GM21360 (cell line): ENCODE data around the gene BRCA1.
"Not testable (repeated sequence)": the region's sequence is repeated elsewhere in the genome, so short reads cannot be mapped to it uniquely, and the experiment has no call there.

Experiments used
- ATAC-seq: cut with Tn5 transposase; IDR thresholded peaks from one replicate; pipeline ENCODE4 v1.9.1; 2021; ENCODE audit warnings: mild to moderate bottlenecking, moderate library complexity; ENCODE audit not compliant: unreplicated experiment

Gene BRCA1

DNA sequence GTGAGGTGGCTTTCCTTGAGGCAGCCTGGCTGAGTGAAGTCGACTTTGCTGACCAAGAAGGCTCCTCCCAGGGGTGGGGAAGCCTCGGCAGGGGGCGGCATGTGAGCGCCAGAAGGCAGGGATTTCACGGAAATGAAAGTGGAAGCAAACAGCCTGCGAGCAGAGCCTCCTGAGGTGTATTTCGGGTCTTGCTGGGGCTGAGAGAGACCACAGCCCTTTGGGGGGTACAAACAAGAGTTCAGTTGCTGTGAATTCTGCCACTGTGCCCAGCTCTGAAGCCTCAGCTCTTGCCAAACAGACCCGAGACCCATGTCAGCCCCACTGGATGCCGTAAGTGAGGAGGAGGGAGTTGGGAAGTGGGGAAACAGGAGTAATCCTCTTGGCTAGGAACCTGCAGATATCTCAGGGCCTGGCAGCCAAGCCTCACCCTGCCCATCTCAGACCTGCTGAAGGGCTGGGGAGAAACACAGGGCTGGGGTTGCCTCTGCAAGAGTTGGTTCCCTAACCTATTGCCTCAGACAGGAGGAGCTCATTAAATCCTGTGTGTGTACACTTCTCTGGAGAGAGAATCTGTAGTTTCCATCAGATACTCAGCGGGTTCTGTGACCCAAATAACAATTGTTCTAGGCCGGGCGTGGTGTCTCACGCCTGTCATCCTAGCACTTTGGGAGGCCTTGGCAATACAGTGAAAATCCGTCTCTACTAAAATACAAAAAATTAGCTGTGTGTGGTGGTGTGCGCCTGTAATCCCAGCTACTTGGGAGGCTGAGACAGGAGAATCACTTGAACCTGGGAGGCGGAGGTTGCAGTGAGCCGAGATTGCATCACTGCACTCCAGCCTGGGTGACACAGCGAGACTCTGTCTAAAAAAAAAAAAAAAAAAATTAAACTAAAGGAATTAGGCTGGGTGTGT is 118.3 kb downstream of the BRCA1 start, which contains the start of gene IFI35:
Gene IFI35 (plus strand): TSS at position 146 of the 913 bp plus-strand sequence. CDS start 164 bp downstream, at position 310.
- peak; percentile 72 for ATAC-seq

DNA sequence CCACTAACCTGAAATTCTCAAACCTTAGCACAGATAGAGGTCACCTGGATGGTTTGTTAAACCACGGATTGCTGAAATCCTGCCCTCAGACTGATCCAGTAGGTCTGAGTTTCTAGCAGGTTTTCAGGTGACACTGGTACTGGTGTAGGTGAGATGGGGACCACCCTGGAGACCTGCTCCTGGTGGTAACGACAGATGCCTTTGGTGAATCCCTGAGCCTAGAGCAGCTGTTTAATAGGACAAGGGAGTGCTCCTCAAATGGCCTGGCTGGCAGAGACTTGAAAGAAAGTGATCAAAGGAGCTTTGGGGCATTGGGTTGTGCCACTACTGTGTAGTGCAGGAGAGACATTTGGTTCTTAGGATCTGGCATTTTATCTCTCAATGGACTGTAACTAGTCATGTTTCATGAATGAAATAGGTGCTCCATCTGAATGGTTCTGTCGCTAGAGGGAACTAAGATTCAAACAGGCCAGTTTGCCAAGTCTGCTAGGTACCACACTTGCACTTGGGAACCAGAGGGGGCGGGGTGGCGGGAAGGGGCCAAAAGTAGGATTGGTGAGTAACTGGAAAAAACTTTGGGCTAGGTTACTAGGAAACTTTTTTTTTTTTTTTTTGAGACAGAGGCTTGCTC is 121.5 kb downstream of the BRCA1 start:
- no peak for ATAC-seq

DNA sequence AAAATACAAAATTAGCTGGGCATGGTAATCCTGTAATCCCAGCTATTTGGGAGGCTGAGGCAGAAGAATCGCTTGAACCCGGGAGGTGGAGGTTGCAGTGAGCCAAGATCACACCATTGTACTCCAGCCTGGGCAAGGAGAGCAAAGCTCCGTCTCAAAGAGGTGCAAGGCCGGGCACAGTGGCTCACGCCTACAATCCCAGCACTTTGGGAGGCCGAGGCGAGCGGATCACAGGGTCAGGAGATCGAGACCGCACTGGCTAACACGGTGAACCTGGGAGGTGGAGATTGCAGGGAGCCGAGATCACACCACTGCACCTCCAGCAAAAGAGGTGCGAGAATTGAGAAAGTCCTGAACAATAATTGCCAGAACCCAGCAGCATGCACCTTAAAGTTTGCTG is 124.3 kb downstream of the BRCA1 start:
- ATAC-seq = not testable (repeated sequence)

DNA sequence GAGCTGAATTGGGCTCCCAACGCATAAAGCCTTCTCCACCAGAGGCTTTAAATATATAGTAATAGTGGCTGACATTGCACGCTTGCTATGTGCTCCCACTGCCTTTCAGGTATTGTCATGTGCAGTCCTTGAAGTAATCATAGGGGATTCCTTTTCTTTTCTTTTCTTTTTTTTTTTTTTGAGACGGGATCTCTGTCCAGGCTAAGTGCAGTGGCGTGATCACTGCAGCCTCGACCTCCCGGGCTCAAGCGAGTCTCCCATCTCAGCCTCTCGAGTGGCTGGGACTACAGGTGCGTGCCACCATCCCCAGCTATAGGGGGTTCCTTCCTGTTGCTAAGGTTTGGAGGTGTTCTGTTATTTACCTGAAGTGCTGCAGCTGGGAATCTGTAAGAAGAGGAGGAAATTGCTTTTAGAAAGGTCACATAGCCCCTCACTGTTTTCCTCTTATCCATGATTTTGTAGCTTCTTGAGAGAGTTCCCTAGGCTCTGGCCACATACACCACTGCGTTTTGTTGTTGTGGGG is 126.1 kb downstream of the BRCA1 start:
- ATAC-seq = no peak

DNA sequence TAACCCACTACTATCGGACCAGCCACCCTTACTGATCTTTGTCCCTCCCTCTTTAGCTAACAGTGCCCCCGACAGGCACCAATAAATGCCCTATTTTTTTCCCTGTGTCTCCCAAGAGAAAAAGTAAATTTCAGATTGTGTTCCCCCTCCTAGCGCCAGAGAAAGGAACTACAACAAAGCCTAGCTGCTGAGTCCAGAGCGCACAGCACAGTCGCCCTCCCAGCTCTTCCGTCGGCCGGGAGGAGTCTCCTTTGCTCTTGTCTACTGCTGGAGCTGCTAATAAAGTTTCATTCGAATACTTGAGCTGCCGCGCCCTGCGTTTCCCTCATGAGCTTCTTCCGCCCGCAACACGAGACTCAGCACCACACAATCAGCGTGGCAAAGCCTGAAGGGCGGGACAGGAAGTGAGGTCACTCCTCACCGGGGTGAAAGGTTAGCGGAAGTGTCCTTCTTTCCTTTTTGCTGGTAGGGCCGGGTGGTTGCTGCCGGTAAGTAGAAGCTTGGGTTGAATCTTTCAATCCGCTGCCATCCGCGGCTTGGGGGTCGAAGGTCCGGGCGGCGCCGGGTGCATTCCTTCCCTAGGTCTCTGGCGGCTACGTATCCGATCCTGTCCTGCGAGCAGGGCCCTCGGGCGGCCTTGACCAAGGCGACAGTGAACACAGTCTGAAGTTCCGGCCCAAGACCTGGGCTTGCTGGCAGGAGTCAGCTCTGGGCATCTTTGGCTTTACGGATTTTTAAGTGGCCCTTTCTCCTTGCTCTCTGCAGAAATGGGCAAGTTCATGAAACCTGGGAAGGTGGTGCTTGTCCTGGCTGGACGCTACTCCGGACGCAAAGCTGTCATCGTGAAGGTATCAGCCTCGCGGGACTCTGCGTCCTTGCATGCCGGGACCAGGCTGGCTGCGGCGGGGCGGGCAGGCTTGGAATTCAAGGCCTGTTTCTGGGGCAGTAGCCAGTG is 126.9 kb downstream of the BRCA1 start, which contains the start of gene RPL27:
Gene RPL27 (plus strand): TSS at position 436 of the 955 bp plus-strand sequence. CDS start 332 bp downstream, at position 768.
- ATAC-seq = peak; percentile 87

DNA sequence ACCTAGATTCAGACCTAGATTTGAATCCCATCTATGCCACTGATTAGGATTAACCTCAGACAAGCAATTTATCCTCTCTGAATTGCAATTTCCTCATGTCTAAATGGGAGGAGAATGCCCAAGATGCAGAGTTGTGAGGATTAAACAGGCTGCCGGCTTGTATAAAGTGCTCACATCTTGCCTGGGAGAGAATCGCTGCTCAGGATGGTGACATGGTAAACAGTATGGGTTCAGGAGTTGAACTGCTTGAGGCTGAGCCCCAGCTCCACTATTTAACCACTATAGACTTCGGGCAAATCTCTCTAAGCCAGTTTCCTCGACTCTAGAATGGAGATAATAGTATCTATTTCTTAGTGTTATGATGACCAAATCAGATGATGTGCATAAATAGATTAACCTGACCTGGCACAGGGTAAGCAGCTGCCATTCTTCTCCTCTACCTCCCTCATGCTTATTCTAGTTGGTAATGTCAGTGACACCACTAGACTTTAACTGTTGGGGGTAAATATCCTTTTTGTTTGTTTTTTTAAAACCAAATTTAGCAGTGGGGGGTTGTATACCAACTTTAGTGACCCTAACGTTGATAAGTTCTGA is 127.7 kb downstream of the BRCA1 start:
- no peak for ATAC-seq
